K562 (cell line): Measurements from ENCODE around the gene MAGI3. TPM values are rescaled to one million over a fixed set of nuclear protein-coding genes. Genes with fewer than 3 reads are reported as not detected.

Experiments used
- ATAC-seq: fragments of 200-7000 bp; cut with Tn5 transposase; 3 replicates; pipeline ENCODE4 v1.9.1; 2020; ENCODE audit warnings: moderate library complexity
- BruUV-seq: library from RNA; stranded (reverse); fragments of 400-500 nt; replicated peaks from 2 replicates; lab custom pipeline; 2021; lab: Mats Ljungman, UMichigan
- CTCF ChIA-PET: fragments of 300-600 bp; formaldehyde crosslinking; extraction: SDS; loops from one replicate; lab custom pipeline; 2021; ENCODE audit warnings: low intra/inter-chr PET ratio; lab: Yijun Ruan, JAX
- POLR2A ChIA-PET: fragments of 300-600, 350-650 bp; sonication (Branson Sonifier 250); formaldehyde crosslinking; extraction: SDS; loops from one replicate; lab custom pipeline; 2021; ENCODE audit warnings: antibody characterized with exemption, inconsistent platforms; lab: Yijun Ruan, JAX
- DNase-seq, 4 experiments: peaks; one replicate each; pipeline versions ENCODE4 v3.0.0 to v3.0.0-alpha.2; 2011 to 2018; ENCODE audit warnings: low spot score in 3 of 4, mixed read lengths in 3 of 4; ENCODE audit errors: extremely low read depth in 1 of 4
- FAIRE-seq: peaks from 2 replicates; lab custom pipeline; 2011; peaks lifted over from hg19 to GRCh38; lab: Jason Lieb, UNC
- H2AFZ ChIP-seq: 2 replicates; pipeline ENCODE4 v1.6.0; 2011; ENCODE audit warnings: low read depth, low read length, control low read depth, inconsistent platforms
- H3K27ac ChIP-seq: fragments of 200-600 bp; 3 replicates; pipeline ENCODE4 v1.8.0; 2011; ENCODE audit warnings: low read depth, mild to moderate bottlenecking, control low read depth, inconsistent platforms, low read length, moderate library complexity, mixed read lengths; ENCODE audit errors: extremely low read depth
- H3K27me3 ChIP-seq, 2 experiments: fragments of 300-600 bp in 1 of 2; 2 replicates in 1 of 2; 3 replicates in 1 of 2; pipeline versions ENCODE4 v1.6.0 to v1.8.0; 2011; ENCODE audit warnings: inconsistent platforms in 2 of 2, low read length in 2 of 2, mild to moderate bottlenecking in 1 of 2, mixed read lengths in 1 of 2, moderate library complexity in 1 of 2; ENCODE audit not compliant: control insufficient read depth in 2 of 2, insufficient read depth in 2 of 2
- H3K36me3 ChIP-seq: fragments of 300-600 bp; 3 replicates; pipeline ENCODE4 v1.8.0; 2011; ENCODE audit warnings: mild to moderate bottlenecking, low read length, inconsistent platforms; ENCODE audit not compliant: control insufficient read depth, insufficient read depth
- H3K4me1 ChIP-seq, 2 experiments: fragments of 200-600 bp in 1 of 2; replicated peaks in 1 of 2; 2 replicates in 1 of 2; 3 replicates in 1 of 2; pipeline versions ENCODE4 v1.5.1 to v1.8.0; 2011; ENCODE audit warnings: inconsistent platforms in 2 of 2, low read length in 2 of 2, mild to moderate bottlenecking in 1 of 2, mixed read lengths in 1 of 2, moderate library complexity in 1 of 2; ENCODE audit not compliant: control insufficient read depth in 2 of 2, insufficient read depth in 2 of 2
- H3K4me2 ChIP-seq: 2 replicates; pipeline ENCODE4 v1.6.1; 2011; ENCODE audit warnings: low read length, control low read depth, inconsistent platforms, mixed read lengths; ENCODE audit not compliant: insufficient read depth
- H3K4me3 ChIP-seq: fragments of 200-600 bp; sonication (generic), shearing (Covaris generic); 2 replicates; pipeline ENCODE4 v1.5.1; 2016; ENCODE audit warnings: control low read depth, inconsistent platforms
- H3K79me2 ChIP-seq: fragments of 200-600 bp; 3 replicates; pipeline ENCODE4 v1.8.0; 2011; ENCODE audit warnings: low read length, inconsistent platforms; ENCODE audit not compliant: control insufficient read depth, insufficient read depth
- H3K9ac ChIP-seq, 2 experiments: 2 replicates each; pipeline versions ENCODE4 v1.6.0 to v1.6.1; 2011; ENCODE audit warnings: low read depth in 2 of 2, low read length in 2 of 2, control low read depth in 1 of 2, inconsistent platforms in 1 of 2, mild to moderate bottlenecking in 1 of 2, mixed read lengths in 1 of 2; ENCODE audit not compliant: insufficient read depth in 1 of 2
- H3K9me1 ChIP-seq: one replicate; pipeline ENCODE4 v1.6.0; 2011; ENCODE audit warnings: inconsistent platforms, mild to moderate bottlenecking, low read length, moderate library complexity; ENCODE audit not compliant: control insufficient read depth, insufficient read depth
- H3K9me3 ChIP-seq: replicated peaks from 2 replicates; pipeline ENCODE4 v1.5.1; 2011; ENCODE audit warnings: low read depth, low read length, inconsistent platforms; ENCODE audit not compliant: control insufficient read depth, insufficient read depth
- H4K20me1 ChIP-seq: replicated peaks from 2 replicates; pipeline ENCODE4 v1.6.1; 2011; ENCODE audit warnings: low read length, inconsistent platforms, mixed read lengths; ENCODE audit not compliant: control insufficient read depth, insufficient read depth
- BRCA1 ChIP-seq, 2 experiments: fragments of 450-650 bp in 1 of 2; sonication (generic) in 1 of 2; formaldehyde crosslinking in 1 of 2; IDR thresholded peaks; 2 replicates each; pipeline versions ENCODE4 v1.5.0 to v1.6.1; 2017 to 2020; ENCODE audit warnings: mild to moderate bottlenecking in 1 of 2, missing genetic modification reagents in 1 of 2
- FOXJ2 ChIP-seq: fragments of 200-800 bp; sonication (Bioruptor generic); IDR thresholded peaks from 2 replicates; pipeline ENCODE4 v1.6.1; 2016; ENCODE audit warnings: missing genetic modification characterization, missing compliant biosample characterization
- HEY1 ChIP-seq: fragments of 250-450 bp; sonication (Bioruptor Pico); IDR thresholded peaks from 2 replicates; pipeline ENCODE4 v1.5.0; 2020; ENCODE audit warnings: mild to moderate bottlenecking, moderate library complexity, borderline replicate concordance
- IFI16 ChIP-seq: fragments of 250-450 bp; sonication (Bioruptor Pico); IDR thresholded peaks from 2 replicates; pipeline ENCODE4 v2.1.2; 2022; ENCODE audit warnings: mild to moderate bottlenecking, inconsistent platforms
- KDM5B ChIP-seq: fragments of 200-600 bp; sonication (generic); IDR thresholded peaks from 2 replicates; pipeline ENCODE4 v1.6.1; 2012; ENCODE audit warnings: low read depth, mild to moderate bottlenecking, moderate library complexity, low read length, control low read depth, inconsistent platforms; ENCODE audit not compliant: insufficient replicate concordance
- MIER1 ChIP-seq: fragments of 450-650 bp; IDR thresholded peaks from 2 replicates; pipeline ENCODE4 v1.6.1; 2016; ENCODE audit warnings: antibody characterized with exemption, mild to moderate bottlenecking, low read depth
- U2AF1 ChIP-seq: fragments of 200-400 bp; formaldehyde crosslinking; optimal IDR thresholded peaks from 2 replicates; pipeline ENCODE3; 2017; ENCODE audit warnings: mild to moderate bottlenecking, low read depth, low read length, moderate library complexity
- WGBS: fragments of 100-300 bp; shearing (Covaris generic); methylation state at CpG from one replicate; pipeline ENCODE4 v1.1.6; 2016; ENCODE audit warnings: low coverage, mixed read lengths; ENCODE audit not compliant: insufficient coverage; ENCODE audit errors: missing lambda C conversion rate; 5-methylcytosine and 5-hydroxymethylcytosine counted together
- in situ Hi-C: fragments of 300-500 bp; cut with MboI; formaldehyde crosslinking; loops from 4 replicates; pipeline ENCODE4 v1.15.0; 2018; ENCODE audit warnings: inconsistent platforms, mixed read lengths
- intact Hi-C: fragments of 100-400 bp; cut with micrococcal nuclease; formaldehyde crosslinking; loops from 2 replicates; pipeline ENCODE4 v1.14.2; 2022
- polyA plus RNA-seq, 8 experiments: library from polyadenylated mRNA; depleted of rRNA in 4 of 8; stranded (reverse) in 5 of 8; unstranded in 3 of 8; fragments of >200 nt; fragmentation: Nextera tagmentation in 2 of 8; fragmentation: Illumina TruSeq in 1 of 8; extraction: Ambion mirVana in 2 of 8; extraction: Trizol in 1 of 8; gene quantifications; 2 replicates each; pipeline versions ENCODE4 v1.2.1 to v1.2.3, GENCODE V29; 2011 to 2014; ENCODE audit warnings: inconsistent platforms in 1 of 8, missing spikeins in 1 of 8
- total RNA-seq, 7 experiments: library from RNA; depleted of rRNA in 6 of 7; stranded (reverse); fragments of >200 nt in 6 of 7; fragmentation: Illumina TruSeq in 2 of 7; extraction: Trizol in 2 of 7; gene quantifications; 2 replicates each; pipeline versions ENCODE4 v1.2.1 to v1.2.3, GENCODE V29; 2011 to 2021; ENCODE audit warnings: low replicate concordance in 1 of 7
- TF ChIP-seq, protein P1 (sequence below): fragments of 250-450 bp; sonication (Bioruptor Pico); IDR thresholded peaks from 2 replicates; pipeline ENCODE4 v1.4.0; 2020
- TF ChIP-seq, protein P2 (sequence below): sonication (generic); formaldehyde crosslinking; IDR thresholded peaks from 2 replicates; pipeline ENCODE4 v1.8.0; 2022; ENCODE audit warnings: mild to moderate bottlenecking, missing genetic modification reagents

Gene MAGI3
- total and polyA plus RNA-seq, 9 of the 15 experiments (the other 6 are each of a cell fraction or from before 2014, with no cell fraction given) = 1.0 to 8.6 (median 5.5) TPM

DNA sequence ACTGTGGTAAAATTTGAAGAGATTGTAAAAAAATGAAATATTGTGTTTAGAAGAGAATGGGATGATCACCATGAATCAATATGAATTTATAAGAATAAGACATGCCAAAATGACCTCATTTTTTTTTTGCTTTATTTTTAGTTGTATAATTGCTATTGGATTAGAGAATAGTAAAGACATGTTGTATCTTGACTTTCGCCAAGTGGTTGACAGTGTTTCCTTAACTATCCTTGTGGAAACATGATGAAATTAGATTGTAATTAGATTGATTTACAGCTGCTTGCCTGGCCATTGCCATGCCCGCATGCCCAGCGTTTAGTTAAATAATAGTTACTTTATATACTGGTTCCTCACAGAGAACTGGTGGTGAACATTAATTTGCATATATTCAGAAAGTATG lies 154.9 kb downstream of the MAGI3 start:
- H3K27me3 ChIP-seq = no peaks in the 10 kb centered on the region
- H3K4me3 ChIP-seq = no peak overlapping the region
- 25% methylated on average over 3 of the region's 3 CpGs for WGBS
- DNase-seq (no peak), ATAC-seq (no peak), FAIRE-seq (no peak)
- H3K27ac ChIP-seq = no peak overlapping the region
- intact Hi-C loops = no loop called here
- no peaks in the 10 kb centered on the region for H3K36me3 ChIP-seq
- H3K9ac ChIP-seq = no peak overlapping the region
- in situ Hi-C loops = no loop called here
- no peak overlapping the region for H2AFZ ChIP-seq
- no TSS peak for BruUV-seq
- no peaks in the 10 kb centered on the region; a peak in 1 of 5 replicates for H3K4me1 ChIP-seq
- no peaks in the 10 kb centered on the region for H4K20me1 ChIP-seq
- no peaks in the 10 kb centered on the region for H3K9me1 ChIP-seq
- H3K9me3 ChIP-seq = no peaks in the 10 kb centered on the region
- ChIA-PET POLR2A (no interaction called here), CTCF (no interaction called here)
- no peak for TF ChIP-seq MIER1
- no peaks in the 10 kb centered on the region for H3K79me2 ChIP-seq
- H3K4me2 ChIP-seq = no peak overlapping the region

DNA sequence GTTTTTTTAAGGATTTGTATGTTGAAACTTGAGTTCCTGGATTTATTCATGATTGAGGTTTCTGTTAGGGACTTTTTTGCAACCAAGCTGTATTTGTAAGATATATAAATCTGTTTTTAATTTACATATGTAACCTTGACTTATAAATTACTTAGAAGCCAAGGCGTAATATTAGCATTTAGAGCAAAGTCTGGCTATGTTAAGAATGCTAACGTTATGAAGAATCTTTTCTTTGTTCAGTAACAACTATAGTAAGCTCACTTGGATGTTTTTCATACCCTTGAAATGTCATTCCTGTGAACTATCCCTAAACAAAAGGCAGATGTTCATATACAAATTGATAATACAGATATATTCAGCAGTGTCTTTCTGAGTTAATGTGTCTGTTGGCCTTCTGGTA lies 155.3 kb downstream of the MAGI3 start:
- POLR2A ChIA-PET = no interaction called here
- intact Hi-C loops = no loop called here
- no peak for ATAC-seq
- no peaks in the 10 kb centered on the region for H3K36me3 ChIP-seq
- WGBS = 11% methylated on average over 2 of the region's 2 CpGs
- CTCF ChIA-PET = no interaction called here
- FAIRE-seq = no peak
- no peaks in the 10 kb centered on the region; a peak in 1 of 5 replicates for H3K4me1 ChIP-seq
- H2AFZ ChIP-seq = no peak overlapping the region
- H3K27me3 ChIP-seq = no peaks in the 10 kb centered on the region
- no peak overlapping the region for H3K9ac ChIP-seq
- no peak overlapping the region for H3K4me2 ChIP-seq
- no peak overlapping the region for H3K4me3 ChIP-seq
- H3K9me3 ChIP-seq = no peaks in the 10 kb centered on the region
- H3K27ac ChIP-seq = no peak overlapping the region
- H3K9me1 ChIP-seq = no peaks in the 10 kb centered on the region
- H4K20me1 ChIP-seq = no peaks in the 10 kb centered on the region
- no peak for DNase-seq
- in situ Hi-C loops = no loop called here
- no TSS peak for BruUV-seq
- H3K79me2 ChIP-seq = no peaks in the 10 kb centered on the region
- TF ChIP-seq HEY1 (CRISPR knock-in tag) (no peak), BRCA1 (IDR thresholded peaks at IDR 0.05) (no peak), BRCA1 (CRISPR knock-in tag; IDR thresholded peaks at IDR 0.05) (no peak), IFI16 (CRISPR knock-in tag) (no peak), U2AF1 (no peak), KDM5B (no peak), FOXJ2 (tag) (no peak)
- TF ChIP-seq, protein P1, sequence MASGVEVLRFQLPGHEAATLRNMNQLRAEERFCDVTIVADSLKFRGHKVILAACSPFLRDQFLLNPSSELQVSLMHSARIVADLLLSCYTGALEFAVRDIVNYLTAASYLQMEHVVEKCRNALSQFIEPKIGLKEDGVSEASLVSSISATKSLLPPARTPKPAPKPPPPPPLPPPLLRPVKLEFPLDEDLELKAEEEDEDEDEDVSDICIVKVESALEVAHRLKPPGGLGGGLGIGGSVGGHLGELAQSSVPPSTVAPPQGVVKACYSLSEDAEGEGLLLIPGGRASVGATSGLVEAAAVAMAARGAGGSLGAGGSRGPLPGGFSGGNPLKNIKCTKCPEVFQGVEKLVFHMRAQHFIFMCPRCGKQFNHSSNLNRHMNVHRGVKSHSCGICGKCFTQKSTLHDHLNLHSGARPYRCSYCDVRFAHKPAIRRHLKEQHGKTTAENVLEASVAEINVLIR (CRISPR knock-in tag) = no peak
- TF ChIP-seq, protein P2, sequence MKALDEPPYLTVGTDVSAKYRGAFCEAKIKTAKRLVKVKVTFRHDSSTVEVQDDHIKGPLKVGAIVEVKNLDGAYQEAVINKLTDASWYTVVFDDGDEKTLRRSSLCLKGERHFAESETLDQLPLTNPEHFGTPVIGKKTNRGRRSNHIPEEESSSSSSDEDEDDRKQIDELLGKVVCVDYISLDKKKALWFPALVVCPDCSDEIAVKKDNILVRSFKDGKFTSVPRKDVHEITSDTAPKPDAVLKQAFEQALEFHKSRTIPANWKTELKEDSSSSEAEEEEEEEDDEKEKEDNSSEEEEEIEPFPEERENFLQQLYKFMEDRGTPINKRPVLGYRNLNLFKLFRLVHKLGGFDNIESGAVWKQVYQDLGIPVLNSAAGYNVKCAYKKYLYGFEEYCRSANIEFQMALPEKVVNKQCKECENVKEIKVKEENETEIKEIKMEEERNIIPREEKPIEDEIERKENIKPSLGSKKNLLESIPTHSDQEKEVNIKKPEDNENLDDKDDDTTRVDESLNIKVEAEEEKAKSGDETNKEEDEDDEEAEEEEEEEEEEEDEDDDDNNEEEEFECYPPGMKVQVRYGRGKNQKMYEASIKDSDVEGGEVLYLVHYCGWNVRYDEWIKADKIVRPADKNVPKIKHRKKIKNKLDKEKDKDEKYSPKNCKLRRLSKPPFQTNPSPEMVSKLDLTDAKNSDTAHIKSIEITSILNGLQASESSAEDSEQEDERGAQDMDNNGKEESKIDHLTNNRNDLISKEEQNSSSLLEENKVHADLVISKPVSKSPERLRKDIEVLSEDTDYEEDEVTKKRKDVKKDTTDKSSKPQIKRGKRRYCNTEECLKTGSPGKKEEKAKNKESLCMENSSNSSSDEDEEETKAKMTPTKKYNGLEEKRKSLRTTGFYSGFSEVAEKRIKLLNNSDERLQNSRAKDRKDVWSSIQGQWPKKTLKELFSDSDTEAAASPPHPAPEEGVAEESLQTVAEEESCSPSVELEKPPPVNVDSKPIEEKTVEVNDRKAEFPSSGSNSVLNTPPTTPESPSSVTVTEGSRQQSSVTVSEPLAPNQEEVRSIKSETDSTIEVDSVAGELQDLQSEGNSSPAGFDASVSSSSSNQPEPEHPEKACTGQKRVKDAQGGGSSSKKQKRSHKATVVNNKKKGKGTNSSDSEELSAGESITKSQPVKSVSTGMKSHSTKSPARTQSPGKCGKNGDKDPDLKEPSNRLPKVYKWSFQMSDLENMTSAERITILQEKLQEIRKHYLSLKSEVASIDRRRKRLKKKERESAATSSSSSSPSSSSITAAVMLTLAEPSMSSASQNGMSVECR = no peak
